GM18508 (cell line): ENCODE results near the gene RRP8.
A peak's percentile ranks its signal among the peaks of the same experiment; 100 is the strongest.

Experiments used
- ATAC-seq: cut with Tn5 transposase; IDR thresholded peaks from one replicate; pipeline ENCODE4 v1.9.1; 2021; ENCODE audit warnings: moderate number of reproducible peaks; ENCODE audit not compliant: insufficient read depth, unreplicated experiment

The RRP8 gene

GRCh38 chr11:6633422-6634408 is 30.3 kb upstream of the RRP8 start:
- ATAC-seq = no peak

GRCh38 chr11:6632116-6633073 is 29.0 kb upstream of the RRP8 start:
- ATAC-seq = no peak

GRCh38 chr11:6631361-6631890 is 28.0 kb upstream of the RRP8 start:
- ATAC-seq = no peak

GRCh38 chr11:6630632-6631291 is 27.3 kb upstream of the RRP8 start:
- no peak for ATAC-seq

GRCh38 chr11:6629892-6630631 is 26.6 kb upstream of the RRP8 start:
- ATAC-seq = no peak

- ATAC-seq = no peak
Measured at GRCh38 chr11:6629573-6629891, 26.1 kb upstream of the RRP8 start.

GRCh38 chr11:6628526-6628925 is 25.1 kb upstream of the RRP8 start:
- no peak for ATAC-seq

- ATAC-seq = peak; percentile 55
Measured at GRCh38 chr11:6627762-6628241, 24.4 kb upstream of the RRP8 start.

- ATAC-seq = no peak
Measured at GRCh38 chr11:6626971-6627761, 23.8 kb upstream of the RRP8 start.

- no peak for ATAC-seq
Measured at GRCh38 chr11:6625832-6626420, 22.5 kb upstream of the RRP8 start.

GRCh38 chr11:6625156-6625831 is 21.9 kb upstream of the RRP8 start:
- no peak for ATAC-seq

- ATAC-seq = no peak
Measured at GRCh38 chr11:6623391-6624363, 20.3 kb upstream of the RRP8 start.

GRCh38 chr11:6622261-6623171 is 19.1 kb upstream of the RRP8 start:
- ATAC-seq = no peak

GRCh38 chr11:6621711-6622211 is 18.3 kb upstream of the RRP8 start:
- ATAC-seq = no peak

- ATAC-seq = no peak
Measured at GRCh38 chr11:6620636-6621035, 17.2 kb upstream of the RRP8 start.
